WI38 (cell line): ENCODE results near the gene TRIM37.
"Not testable (repeated sequence)": the region's sequence is repeated elsewhere in the genome, so short reads cannot be mapped to it uniquely, and the experiment has no call there.

Source experiments
- H3K4me3 ChIP-seq: 2 replicates; pipeline ENCODE4 v1.5.1; 2011; ENCODE audit warnings: low read depth, mild to moderate bottlenecking, control low read depth, low read length
- CTCF ChIP-seq: IDR thresholded peaks from 2 replicates; pipeline ENCODE4 v1.5.1; 2012; ENCODE audit warnings: low read depth, mild to moderate bottlenecking, control low read depth, low read length

Gene TRIM37

DNA sequence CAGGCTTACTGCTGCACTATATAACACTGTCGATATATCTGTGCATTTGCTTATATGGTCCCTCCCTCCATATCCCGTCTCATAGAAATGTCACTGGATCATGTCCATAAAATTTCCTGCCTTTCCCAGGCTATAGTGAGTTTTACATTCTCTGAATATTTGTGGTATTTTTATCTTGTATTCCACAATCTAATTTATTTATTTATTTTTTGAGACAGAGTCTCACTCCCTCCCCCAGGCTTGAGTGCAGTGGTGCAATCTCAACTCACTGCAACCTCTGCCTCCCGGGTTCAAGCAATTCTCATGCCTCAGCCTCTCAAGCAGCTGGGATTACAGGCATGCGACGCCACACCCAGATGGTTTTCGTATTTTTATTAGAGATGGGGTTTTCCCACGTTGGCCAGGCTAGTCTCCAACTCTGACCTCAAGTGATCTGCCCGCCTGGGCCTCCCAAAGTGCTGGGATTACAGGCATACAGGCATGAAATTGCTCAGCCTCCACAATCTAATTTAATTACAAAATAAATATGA is 12.9 kb downstream of the TRIM37 start:
- peak overlapping the region; percentile 31; the same call in 1 of the 2 replicates for H3K4me3 ChIP-seq
- TF ChIP-seq CTCF, result no peak

- H3K4me3 ChIP-seq, result peak overlapping the region; percentile 31; the same call in 1 of the 2 replicates
- TF ChIP-seq CTCF, result no peak
Observed at GRCh38 chr17:59093145-59093701, 13.5 kb downstream of the TRIM37 start.

DNA sequence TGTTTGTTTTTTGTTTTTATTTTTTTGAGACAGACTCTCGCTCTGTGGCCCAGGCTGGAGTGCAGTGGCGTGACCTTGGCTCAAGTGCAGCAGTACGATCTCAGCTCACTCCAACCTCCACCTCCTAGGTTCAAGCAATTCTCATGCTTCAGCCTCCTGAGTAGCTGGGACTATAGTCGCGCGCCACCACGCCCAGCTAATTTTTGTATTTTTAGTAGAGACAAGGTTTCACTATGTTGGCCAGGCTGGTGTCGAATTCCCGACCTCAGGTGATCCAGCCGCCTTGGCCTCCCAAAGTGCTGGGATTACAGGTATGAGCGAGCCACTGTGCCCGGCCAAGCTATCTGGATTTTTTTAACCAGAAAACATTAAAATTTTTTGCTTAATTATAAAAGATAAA is 16.1 kb downstream of the TRIM37 start:
- H3K4me3 ChIP-seq, result not testable (repeated sequence)

- H3K4me3 ChIP-seq, result no peak overlapping the region
- TF ChIP-seq CTCF, result no peak
Observed at GRCh38 chr17:59084154-59084553, 22.5 kb downstream of the TRIM37 start.

- no peak for TF ChIP-seq CTCF
- no peak overlapping the region for H3K4me3 ChIP-seq
Observed at GRCh38 chr17:59074494-59074893, 32.2 kb downstream of the TRIM37 start.

DNA sequence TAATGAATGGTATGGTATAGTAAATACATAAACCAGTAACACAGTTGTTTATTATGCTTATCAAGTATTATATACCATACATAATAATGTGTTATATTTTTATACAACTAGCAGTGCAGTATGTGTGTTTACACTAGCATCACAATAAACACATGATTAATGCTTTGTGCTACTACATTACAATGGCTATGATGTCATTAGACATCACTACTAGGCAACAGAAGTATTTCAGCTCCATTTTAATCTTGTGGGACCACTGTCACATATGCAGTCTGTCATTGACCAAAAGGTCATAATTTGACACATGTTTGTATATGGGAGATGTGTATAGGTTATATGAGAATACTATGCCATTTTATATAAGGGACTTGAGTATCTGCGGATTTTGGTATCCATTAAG is 32.7 kb downstream of the TRIM37 start:
- TF ChIP-seq CTCF, result no peak
- no peak overlapping the region for H3K4me3 ChIP-seq

DNA sequence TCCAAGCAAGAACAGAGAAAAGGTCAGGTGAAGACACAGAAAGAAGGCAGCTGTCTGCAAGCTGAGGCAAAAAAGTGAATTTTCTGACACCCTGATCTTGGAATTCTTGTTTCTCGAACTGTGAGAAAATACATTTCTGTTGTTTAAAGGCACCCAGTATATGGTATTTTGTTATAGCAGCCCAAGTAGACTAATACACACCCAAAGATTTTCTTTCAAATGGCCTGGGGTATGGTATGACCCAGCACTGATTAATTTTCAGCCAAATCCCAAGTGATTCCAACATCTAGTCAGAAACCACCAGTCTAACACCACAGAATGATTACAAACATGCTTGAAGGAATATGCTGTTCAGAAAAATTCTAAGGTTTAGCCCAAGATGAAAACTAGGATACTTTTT is 36.8 kb downstream of the TRIM37 start:
- H3K4me3 ChIP-seq, result no peak overlapping the region
- no peak for TF ChIP-seq CTCF

DNA sequence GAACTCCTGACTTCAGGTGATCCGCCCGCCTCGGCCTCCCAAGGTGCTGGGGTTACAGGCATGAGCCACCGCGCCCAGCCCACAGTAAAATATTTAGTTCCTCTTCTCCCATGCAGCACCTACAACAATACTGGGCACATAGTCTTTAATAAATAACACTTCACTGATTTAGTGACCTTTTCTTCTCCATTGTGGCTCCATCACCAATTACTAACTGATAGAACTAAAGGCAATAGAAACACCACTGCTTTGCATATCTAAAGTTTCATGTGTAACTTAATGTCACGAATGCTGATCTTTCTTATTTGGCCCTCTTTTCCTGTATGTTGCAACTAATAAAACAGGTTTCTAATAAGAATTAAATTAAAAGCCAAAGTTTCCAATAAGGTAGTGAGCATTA is 38.9 kb downstream of the TRIM37 start:
- no peak overlapping the region for H3K4me3 ChIP-seq
- TF ChIP-seq CTCF, result no peak
